Measurements from ENCODE around the gene MREG.
"Not testable (repeated sequence)": the region's sequence is repeated elsewhere in the genome, so short reads cannot be mapped to it uniquely, and the experiment has no call there.

MREG gene

DNA sequence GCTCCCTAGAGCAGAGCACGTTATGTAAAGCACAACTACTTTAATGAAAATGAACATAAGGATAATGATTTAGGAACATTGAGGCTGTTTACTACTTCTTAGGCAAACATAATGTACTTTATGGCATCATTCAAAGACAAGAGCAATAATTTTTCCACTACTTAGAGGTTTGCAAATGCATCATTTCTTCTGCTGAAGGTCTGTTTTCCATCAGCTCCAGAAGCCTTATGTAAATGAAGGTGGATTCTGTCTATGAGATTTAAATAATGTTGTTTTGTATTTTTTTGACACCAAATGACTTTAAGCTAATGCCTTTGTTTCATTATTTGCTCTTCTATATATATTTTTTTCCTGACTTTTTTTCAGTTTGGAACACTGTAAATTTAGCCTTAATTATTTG is 28.1 kb downstream of the MREG start:
- no peak for DNase-seq

- no peak for DNase-seq
These were observed 28.7 kb downstream of the MREG start for GRCh38 chr2:215984661-215985060.

GRCh38 chr2:215983581-215984351 is 29.6 kb downstream of the MREG start:
- DNase-seq = no peak

GRCh38 chr2:215982465-215982875 is 30.9 kb downstream of the MREG start:
- DNase-seq = no peak

- DNase-seq = no peak
These were observed 32.2 kb downstream of the MREG start for GRCh38 chr2:215981115-215981514.

- DNase-seq = no peak
These were observed 33.7 kb downstream of the MREG start for GRCh38 chr2:215979620-215980019.

GRCh38 chr2:215974700-215975429 is 38.5 kb downstream of the MREG start:
- no peak for DNase-seq

- DNase-seq = no peak
These were observed 39.2 kb downstream of the MREG start for GRCh38 chr2:215973954-215974699.

GRCh38 chr2:215973145-215973792 is 40.1 kb downstream of the MREG start:
- no peak for DNase-seq

- no peak for DNase-seq
These were observed 41.7 kb downstream of the MREG start for GRCh38 chr2:215971671-215972070.

GRCh38 chr2:215970894-215971293 is 42.5 kb downstream of the MREG start:
- not testable (repeated sequence) for DNase-seq

GRCh38 chr2:215970425-215970824 is 42.9 kb downstream of the MREG start:
- DNase-seq = no peak

GRCh38 chr2:215969131-215969841 is 44.1 kb downstream of the MREG start:
- DNase-seq = no peak

DNA sequence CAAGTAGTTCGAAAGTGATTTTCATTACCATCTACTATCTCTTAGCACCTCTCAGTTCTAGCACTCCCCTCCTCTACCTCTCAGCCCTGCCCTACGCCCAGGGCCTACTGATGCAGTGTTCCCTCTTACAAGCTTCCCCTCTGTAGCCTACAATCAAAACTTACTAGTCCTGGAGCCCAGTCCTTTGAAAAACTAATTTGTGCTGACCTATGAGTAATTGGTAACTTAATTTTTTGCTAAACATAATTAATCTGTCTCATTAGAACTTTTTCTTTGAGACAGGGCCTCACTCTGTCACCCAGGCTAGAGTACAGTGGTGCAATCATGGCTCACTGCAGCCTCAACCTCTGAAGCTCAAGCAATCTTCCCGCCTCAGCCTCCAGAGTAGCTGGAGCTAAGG is 44.9 kb downstream of the MREG start:
- no peak for DNase-seq

GRCh38 chr2:215967590-215968378 is 45.6 kb downstream of the MREG start:
- no peak for DNase-seq

GRCh38 chr2:215966951-215967350 is 46.4 kb downstream of the MREG start:
- no peak for DNase-seq

- DNase-seq = no peak
These were observed 47.1 kb downstream of the MREG start for GRCh38 chr2:215966274-215966673.

GRCh38 chr2:215965532-215966165 is 47.7 kb downstream of the MREG start:
- DNase-seq = no peak

GRCh38 chr2:215961981-215962380 is 51.4 kb downstream of the MREG start:
- DNase-seq = no peak

DNA sequence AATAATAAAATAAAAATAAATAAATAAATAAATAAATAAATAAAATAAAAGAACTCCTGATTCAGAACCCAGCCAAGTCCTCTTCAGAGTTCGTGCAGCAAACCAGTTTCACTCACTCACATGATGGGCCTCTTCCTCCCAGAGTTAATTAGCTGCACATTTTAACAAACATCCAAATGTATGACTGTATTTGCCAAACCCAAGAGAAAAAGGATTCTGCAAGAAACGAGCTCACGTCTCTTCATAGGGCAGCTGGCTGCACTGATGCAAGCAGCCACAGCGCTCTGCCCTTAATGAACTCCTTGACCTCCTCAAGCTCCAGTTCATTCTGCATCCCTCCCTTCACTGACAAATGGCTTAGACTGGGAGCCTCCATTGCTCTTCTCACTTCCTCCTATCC is 55.1 kb downstream of the MREG start:
- no peak for DNase-seq
